GM08714 (cell line): ENCODE measurements around the gene MYBPC2.

Experiments used
- H3K4me3 ChIP-seq: fragments of 200-500 bp; sonication (Bioruptor generic); 2 replicates; pipeline ENCODE4 v1.5.1; 2014; ENCODE audit warnings: mild to moderate bottlenecking, low read length, inconsistent platforms
- ZNF274 ChIP-seq: IDR thresholded peaks from 2 replicates; pipeline ENCODE4 v1.6.1; 2012; ENCODE audit warnings: mild to moderate bottlenecking, low read depth, low read length

Gene MYBPC2

DNA sequence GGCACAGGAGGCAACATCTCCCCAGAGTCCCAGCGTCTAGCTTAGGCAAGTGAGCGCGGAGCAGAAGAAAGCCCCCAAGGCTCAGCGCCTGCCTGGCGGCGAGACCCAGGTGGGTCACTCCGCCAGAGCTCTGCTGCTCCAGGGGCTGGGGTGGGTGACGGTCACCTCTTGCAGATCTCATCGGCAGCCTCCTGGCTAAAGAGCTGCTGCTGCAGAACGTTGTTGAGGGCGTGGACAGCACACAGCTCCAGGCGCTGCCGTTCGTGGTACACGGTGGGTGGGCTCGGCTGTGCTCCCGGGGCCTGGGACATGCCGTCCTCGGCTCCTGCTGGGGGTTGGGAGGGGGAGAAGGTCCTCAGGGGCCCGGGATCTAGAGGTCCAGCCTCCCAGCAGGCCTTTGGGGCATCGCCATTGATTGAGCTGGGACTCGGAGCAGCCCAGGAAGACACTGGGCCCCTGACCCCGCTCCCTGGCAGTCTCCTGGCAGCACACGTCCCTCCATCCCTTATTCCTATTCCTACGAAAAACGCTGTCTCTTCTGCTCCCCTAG, 77.5 kb downstream of the MYBPC2 start:
- no peak for TF ChIP-seq ZNF274

DNA sequence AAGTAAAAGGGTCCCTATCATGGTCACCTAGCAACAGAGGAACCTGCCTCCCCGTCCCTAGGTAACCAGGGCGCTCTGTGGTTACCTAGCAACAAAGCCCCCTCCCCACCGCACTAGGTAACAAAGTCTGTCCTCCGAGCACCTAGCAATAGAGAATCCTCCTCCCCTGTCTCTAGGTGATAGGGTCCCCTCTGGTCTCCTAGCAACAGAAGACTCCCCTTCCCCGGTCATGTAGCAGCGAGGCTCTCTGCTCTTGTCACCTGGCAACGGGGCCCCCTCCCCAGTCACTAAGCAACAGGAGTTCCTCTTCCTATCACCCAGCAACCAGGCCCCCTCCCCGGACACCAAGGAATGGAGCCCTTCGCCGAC, 78.0 kb downstream of the MYBPC2 start:
- TF ChIP-seq ZNF274, result no peak
- peak overlapping the region; percentile 66 for H3K4me3 ChIP-seq

More for the DNA sequence above, 77.5 kb downstream of the MYBPC2 start:
- H3K4me3 ChIP-seq, result peak overlapping the region; percentile 66; the same call in 1 of the 2 replicates

DNA sequence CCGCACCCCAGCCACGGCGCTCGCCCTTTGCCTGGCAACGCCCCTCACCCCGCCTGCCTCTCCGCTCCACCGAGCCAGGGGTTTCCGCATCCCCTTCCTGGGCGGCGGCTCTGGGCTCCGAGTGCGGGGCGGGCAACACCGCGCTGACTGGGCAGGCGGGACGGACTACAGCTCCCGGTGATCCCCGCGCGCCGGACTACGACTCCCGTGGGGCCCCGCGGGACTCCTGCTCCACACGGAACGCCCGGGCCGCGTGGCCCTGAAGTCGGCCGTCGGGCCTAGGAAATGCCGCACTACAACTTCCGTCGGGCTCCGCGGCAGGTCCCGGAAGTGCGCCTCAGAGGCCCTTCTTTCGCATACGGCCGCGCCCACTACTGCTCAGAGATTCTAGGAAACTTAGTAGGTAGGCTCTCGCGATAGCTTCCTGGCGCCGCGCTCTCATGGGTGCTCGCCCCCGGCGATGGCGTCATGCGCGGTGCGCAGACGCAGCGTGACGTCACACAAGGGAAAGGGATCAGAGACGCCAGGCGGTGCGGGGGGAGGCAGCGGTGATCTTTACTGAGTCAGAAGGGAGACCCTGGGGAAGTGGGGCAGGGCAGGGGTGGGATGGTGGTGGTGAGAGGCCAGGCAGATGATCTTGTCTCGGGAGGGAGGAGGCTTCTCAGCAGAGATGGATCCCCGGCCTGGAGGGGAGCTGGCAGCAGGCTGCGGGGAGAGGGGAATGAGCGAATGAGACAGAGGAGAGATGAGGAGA, 78.6 kb downstream of the MYBPC2 start, which contains the start of gene JOSD2:
Gene JOSD2 (minus strand): TSS at position 123 of the 754 bp plus-strand sequence. CDS start 760 bp downstream, outside the sequence.
- no peak for TF ChIP-seq ZNF274
- H3K4me3 ChIP-seq, result peak within 1 kb of the TSS; percentile 83

DNA sequence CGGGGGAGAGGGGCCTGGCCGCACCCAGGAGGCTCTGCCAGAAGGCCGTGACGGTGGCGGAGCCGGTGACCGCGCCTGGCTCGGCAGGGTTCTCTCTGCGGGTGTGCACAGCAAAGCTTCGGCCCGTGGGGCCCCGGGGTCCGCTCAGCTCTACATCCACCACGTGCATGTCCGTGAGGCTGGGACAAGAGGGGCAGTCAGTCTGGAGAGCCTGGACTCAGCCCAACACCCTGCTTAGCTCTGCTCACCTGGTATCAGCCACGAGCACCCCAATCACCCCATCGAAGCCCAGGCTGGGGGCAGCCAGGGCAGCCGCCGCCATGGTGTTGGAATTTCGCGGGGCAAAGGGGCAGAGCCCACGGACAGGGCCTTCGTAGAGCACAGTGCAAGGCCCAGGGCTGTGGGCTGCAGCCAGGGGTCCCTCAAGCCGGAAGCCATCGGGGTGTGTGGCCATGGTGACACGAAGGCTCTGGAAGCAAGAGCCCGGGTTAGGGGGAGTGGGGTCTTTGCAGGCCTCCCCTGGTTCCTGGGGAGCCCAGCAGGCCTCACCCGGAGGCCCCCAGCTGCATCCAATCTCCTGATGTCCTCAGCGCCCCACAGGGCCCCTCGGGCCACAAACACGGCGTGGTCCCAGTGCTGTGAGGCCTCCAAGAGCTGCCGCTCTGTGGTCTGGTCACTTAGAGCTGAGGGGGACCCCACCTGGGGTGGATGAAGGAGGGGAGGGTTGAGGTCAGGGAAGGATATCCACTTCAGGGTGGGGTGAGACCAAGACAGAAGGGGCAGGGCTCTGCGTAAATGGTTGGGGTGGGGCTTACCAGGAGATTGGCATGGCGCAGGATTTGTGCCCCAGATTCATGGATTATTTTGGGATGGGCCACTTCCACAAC, 79.7 kb downstream of the MYBPC2 start:
- peak overlapping the region; percentile 83; the same call in 1 of the 2 replicates for H3K4me3 ChIP-seq

DNA sequence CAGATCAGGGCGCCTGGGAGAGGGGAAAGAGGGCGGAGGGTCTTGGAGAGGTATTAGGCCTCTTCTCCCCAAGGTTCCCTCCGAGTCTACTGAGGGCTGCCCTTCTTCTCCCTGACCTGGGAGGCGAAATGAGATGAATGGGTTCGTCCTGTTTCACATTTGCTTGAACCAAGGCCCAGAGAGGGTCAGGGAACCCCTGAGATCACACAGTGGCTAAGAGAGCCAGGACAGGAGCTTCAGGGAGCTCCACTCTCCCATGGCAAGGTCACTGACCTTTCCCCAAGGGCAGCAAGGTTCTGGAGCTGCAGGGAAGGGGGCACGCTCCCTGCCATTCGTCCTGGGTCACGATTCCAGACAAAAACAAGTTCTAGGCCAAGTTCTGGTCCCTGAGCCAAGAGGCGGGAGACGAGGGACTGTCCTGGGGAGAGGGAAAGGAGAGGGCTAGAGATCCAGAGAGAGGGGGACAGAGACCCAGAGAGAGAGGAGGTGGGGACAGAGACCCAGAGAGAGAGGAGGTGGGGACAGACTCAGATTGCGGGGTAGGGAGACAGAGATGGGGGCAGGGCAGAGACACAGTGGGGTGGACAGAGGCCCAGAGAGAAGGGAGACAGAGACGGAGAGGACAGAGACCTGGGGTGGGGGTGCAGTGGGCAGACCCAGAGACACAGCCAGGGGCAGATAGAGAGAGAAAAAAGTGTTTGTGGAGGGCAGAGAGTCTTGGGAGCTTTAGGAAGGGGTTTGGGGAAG, 80.5 kb downstream of the MYBPC2 start:
- no peak for TF ChIP-seq ZNF274
- no peak overlapping the region for H3K4me3 ChIP-seq

More for the DNA sequence above, 79.7 kb downstream of the MYBPC2 start:
- TF ChIP-seq ZNF274, result no peak

DNA sequence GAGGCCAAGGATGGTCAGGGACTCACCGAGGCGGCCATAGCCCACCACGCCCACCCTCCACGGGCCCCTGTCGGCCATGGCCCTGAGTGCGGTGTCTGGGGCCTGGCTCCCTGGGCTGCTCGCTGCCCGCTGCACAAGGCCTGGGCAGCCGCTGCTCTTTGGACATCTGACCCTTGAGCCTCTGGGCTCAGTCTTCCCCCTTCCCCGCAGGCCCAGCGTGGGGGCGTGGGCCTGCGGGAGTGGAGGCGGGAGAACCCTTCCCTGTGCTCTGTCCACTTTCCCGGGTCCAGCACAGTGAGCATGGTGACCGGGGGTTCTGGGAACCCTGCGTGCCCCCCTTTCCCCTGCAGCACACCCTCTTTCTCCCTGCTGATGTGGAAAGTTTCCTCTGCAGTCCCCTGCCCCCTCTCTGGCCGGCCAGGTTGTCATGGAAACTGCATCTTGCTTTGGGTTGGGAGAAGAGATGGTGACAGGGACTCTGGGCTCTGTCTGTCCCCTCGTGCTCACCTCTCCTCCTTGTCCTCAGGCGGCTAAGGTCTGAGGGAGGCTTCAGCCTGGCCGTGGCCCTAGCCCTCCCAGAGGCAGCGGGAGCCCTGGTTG, 81.2 kb downstream of the MYBPC2 start, which contains the start of gene ASPDH:
Gene ASPDH (minus strand): TSS at position 168 of the 600 bp plus-strand sequence. CDS start 90 bp downstream, at position 78.
- no peak within 1 kb of the TSS for H3K4me3 ChIP-seq
- no peak for TF ChIP-seq ZNF274

DNA sequence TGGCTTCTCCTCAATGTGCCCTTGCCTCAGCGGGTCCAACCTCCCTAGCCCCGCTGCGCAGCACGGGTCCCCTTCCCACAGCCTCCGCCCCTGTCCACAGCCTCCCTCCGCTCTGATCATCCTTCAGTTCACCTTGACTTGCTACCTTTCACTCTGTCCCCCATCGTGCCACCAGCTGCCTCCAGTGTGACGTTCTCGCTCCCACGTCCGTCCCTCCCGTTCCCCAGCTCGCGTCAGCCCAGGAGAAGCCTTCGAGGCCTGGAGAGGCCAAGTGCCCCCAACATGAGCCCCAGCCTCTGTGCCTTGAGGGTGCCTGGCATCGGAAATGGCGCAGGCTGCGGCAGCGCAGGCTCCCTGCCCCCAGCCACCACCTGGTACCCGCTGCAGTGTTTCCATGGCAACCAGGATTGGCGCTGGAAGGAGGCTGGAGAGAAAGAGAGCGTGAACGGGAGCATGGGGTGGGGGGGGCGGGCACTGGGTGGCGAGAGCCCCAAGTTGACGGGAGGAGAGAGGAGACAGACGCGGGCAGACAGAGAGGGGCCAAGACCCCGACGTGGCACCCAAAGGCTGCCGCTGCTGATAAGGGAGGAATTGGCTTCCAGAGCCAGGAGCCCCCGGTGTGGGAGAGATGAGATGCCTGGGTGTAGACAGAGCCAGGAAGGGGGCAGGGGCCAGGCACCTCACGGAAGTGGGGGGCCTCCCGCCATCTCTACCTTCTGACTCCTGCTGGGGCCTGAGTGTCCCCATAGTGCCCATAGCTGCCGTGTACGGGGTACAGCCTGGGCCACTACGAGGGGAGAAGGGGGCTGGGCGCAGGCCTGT, 81.9 kb downstream of the MYBPC2 start:
- TF ChIP-seq ZNF274, result no peak
- no peak overlapping the region for H3K4me3 ChIP-seq

DNA sequence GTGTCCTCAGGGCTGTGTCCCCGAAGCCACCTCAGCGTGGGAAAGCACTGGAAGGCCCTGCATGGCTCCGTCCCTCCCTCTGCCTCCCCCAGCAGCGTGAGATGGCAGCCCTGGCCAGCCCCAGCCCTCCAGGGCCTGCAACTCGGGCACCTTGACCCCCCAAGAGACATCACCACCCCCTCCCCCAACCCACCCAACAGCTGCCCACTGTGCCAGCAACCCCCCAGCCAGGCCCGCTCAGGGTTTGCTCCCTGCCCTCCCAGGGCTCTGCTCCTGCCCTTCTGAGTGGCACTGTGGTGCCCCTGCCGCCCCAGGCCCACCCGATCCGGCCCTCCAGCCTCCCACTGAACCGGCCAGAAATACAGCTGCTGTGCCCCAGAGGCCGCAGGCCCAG, 82.5 kb downstream of the MYBPC2 start:
- no peak for TF ChIP-seq ZNF274
- H3K4me3 ChIP-seq, result no peak overlapping the region
